OCI-LY7 (cell line): Measurements from ENCODE around the gene GLTP. TPM values are rescaled to one million over a fixed set of nuclear protein-coding genes. Genes with fewer than 3 reads are reported as not detected.

Source experiments
- BruUV-seq: library from RNA; stranded (reverse); fragments of 400-500 nt; replicated peaks from 2 replicates; lab custom pipeline; 2021; lab: Mats Ljungman, UMichigan
- CTCF ChIA-PET: fragments of 300-600 bp; sonication (Branson Sonifier 250); formaldehyde crosslinking; loops from one replicate; lab custom pipeline; 2022; ENCODE audit warnings: antibody characterized with exemption; ENCODE audit not compliant: unreplicated experiment; lab: Charles Lee
- POLR2A ChIA-PET: fragments of 300-600 bp; sonication (Branson Sonifier 250); formaldehyde crosslinking; loops from one replicate; lab custom pipeline; 2022; ENCODE audit warnings: antibody characterized with exemption; lab: Charles Lee
- DNase-seq: peaks from one replicate; pipeline ENCODE4 v3.0.0-alpha.2; 2015; ENCODE audit warnings: low spot score
- H2AFZ ChIP-seq: fragments of 200-600 bp; sonication (generic), shearing (Covaris generic); 2 replicates; pipeline ENCODE4 v1.6.1; 2014; ENCODE audit warnings: mild to moderate bottlenecking, antibody characterized with exemption, low read length, moderate library complexity
- H3K27ac ChIP-seq: fragments of 200-600 bp; sonication (generic); 2 replicates; pipeline ENCODE4 v1.5.1; 2014; ENCODE audit warnings: mixed run types, low read depth, mild to moderate bottlenecking, moderate library complexity, low read length, inconsistent platforms; ENCODE audit not compliant: poor library complexity, severe bottlenecking
- H3K36me3 ChIP-seq: fragments of 200-600 bp; sonication (generic); 2 replicates; pipeline ENCODE4 v1.6.1; 2014; ENCODE audit warnings: mild to moderate bottlenecking, antibody characterized with exemption, low read length, moderate library complexity, mixed read lengths; ENCODE audit not compliant: insufficient read depth
- H3K4me1 ChIP-seq: fragments of 200-600 bp; sonication (generic); 2 replicates; pipeline ENCODE4 v1.5.1; 2014; ENCODE audit warnings: mild to moderate bottlenecking, low read length; ENCODE audit not compliant: insufficient read depth, poor library complexity, severe bottlenecking
- H3K4me2 ChIP-seq: fragments of 200-600 bp; sonication (generic); 2 replicates; pipeline ENCODE4 v1.6.1; 2014; ENCODE audit warnings: mild to moderate bottlenecking, low read length
- H3K4me3 ChIP-seq: fragments of 200-600 bp; sonication (generic); 2 replicates; pipeline ENCODE4 v1.5.1; 2014; ENCODE audit warnings: mild to moderate bottlenecking, low read depth, low read length; ENCODE audit not compliant: poor library complexity, severe bottlenecking
- H3K79me2 ChIP-seq: fragments of 200-600 bp; sonication (generic); 2 replicates; pipeline ENCODE4 v1.6.1; 2016; ENCODE audit warnings: low read depth, mild to moderate bottlenecking, low read length, moderate library complexity, mixed read lengths; ENCODE audit not compliant: insufficient read depth
- H3K9me2 ChIP-seq: fragments of 200-600 bp; sonication (generic); 2 replicates; pipeline ENCODE4 v1.6.1; 2016; ENCODE audit warnings: mild to moderate bottlenecking, low read length, mixed read lengths; ENCODE audit not compliant: insufficient read depth
- H3K9me3 ChIP-seq: fragments of 200-600 bp; sonication (generic); 2 replicates; pipeline ENCODE4 v1.6.1; 2014; ENCODE audit warnings: mild to moderate bottlenecking, mixed run types, low read length, mixed read lengths
- H4K20me1 ChIP-seq: fragments of 200-600 bp; sonication (generic); 2 replicates; pipeline ENCODE4 v1.6.1; 2014; ENCODE audit warnings: mild to moderate bottlenecking, antibody characterized with exemption, low read length, moderate library complexity, mixed read lengths; ENCODE audit not compliant: insufficient read depth
- CTCF ChIP-seq: fragments of 200-600 bp; sonication (generic); conservative IDR thresholded peaks from 2 replicates; pipeline ENCODE4 v1.5.1; 2014; ENCODE audit warnings: mild to moderate bottlenecking, antibody characterized with exemption, low read length, moderate library complexity, mixed read lengths
- EZH2phosphoT487 ChIP-seq: fragments of 200-600 bp; sonication (generic); IDR thresholded peaks from 2 replicates; pipeline ENCODE4 v1.6.1; 2018; ENCODE audit warnings: low read depth, borderline replicate concordance, mild to moderate bottlenecking, mixed run types, antibody characterized with exemption, low read length, moderate library complexity, mixed read lengths
- intact Hi-C: fragments of 100-400 bp; cut with micrococcal nuclease; formaldehyde crosslinking; loops from one replicate; pipeline ENCODE4 v1.10.0; 2022; ENCODE audit not compliant: unreplicated experiment
- total RNA-seq, 2 experiments: library from RNA; depleted of rRNA in 1 of 2; stranded (reverse); fragments of >200 nt in 1 of 2; shearing (Covaris generic) in 1 of 2; gene quantifications; 2 replicates each; pipeline ENCODE4 v1.2.3, GENCODE V29; 2014 to 2022

Gene GLTP
- total RNA-seq, 2 experiments from 2014 or later: 24.0 to 27.3 TPM

GRCh38 chr12:109828754-109829511, 51.4 kb downstream of the GLTP start:
- H3K9me3 ChIP-seq: no peaks in the 10 kb centered on the region
- no peaks in the 10 kb centered on the region for H3K9me2 ChIP-seq
- H3K27ac ChIP-seq: no peak overlapping the region
- intact Hi-C loops: no loop called here
- H4K20me1 ChIP-seq: no peaks in the 10 kb centered on the region
- H3K4me3 ChIP-seq: no peak overlapping the region
- TF ChIP-seq EZH2phosphoT487: no peak
- TF ChIP-seq CTCF: no peak
- H3K4me1 ChIP-seq: no peaks in the 10 kb centered on the region
- no peaks in the 10 kb centered on the region for H3K36me3 ChIP-seq
- no peak overlapping the region for H3K4me2 ChIP-seq
- POLR2A ChIA-PET: interaction anchor here (0.8 to 0.9 kb wide), 2 partner anchors 14 to 18 kb away, joined by 3 read pairs; no protein-coding TSS in a partner anchor
- H3K79me2 ChIP-seq: no peaks in the 10 kb centered on the region
- no peak overlapping the region for H2AFZ ChIP-seq
- BruUV-seq: no TSS peak
- no peak for DNase-seq
- CTCF ChIA-PET: interaction anchor here (1.1 kb wide), 1 partner anchor 17 kb away, joined by 3 read pairs; no protein-coding TSS in a partner anchor

- H3K27ac ChIP-seq: no peak overlapping the region
- intact Hi-C loops: no loop called here
- no peaks in the 10 kb centered on the region for H3K4me1 ChIP-seq
- H2AFZ ChIP-seq: no peak overlapping the region
- H4K20me1 ChIP-seq: no peaks in the 10 kb centered on the region
- H3K79me2 ChIP-seq: no peaks in the 10 kb centered on the region
- H3K4me2 ChIP-seq: no peak overlapping the region
- no peaks in the 10 kb centered on the region for H3K36me3 ChIP-seq
- H3K9me3 ChIP-seq: no peaks in the 10 kb centered on the region
- BruUV-seq: no TSS peak
- H3K4me3 ChIP-seq: no peak overlapping the region
- POLR2A ChIA-PET: no interaction called here
- no peak for DNase-seq
- CTCF ChIA-PET: no interaction called here
- TF ChIP-seq CTCF: no peak
- no peak for TF ChIP-seq EZH2phosphoT487
- no peaks in the 10 kb centered on the region for H3K9me2 ChIP-seq
Observed at GRCh38 chr12:109827566-109828550, 52.5 kb downstream of the GLTP start.
